Measurements from ENCODE around the gene POLDIP3. TPM values are rescaled to one million over a fixed set of nuclear protein-coding genes. Genes with fewer than 3 reads are reported as not detected.

The POLDIP3 gene
- total and polyA plus RNA-seq, 2 of the 4 experiments (the other 2 are of a cell fraction): 33.9 to 43.6 TPM

- Histone ChIP-seq H3K9me1 (ENCODE audit: insufficient read depth, low read length) (peaks cover 4% of the 10 kb centered on the region), H2AK5ac (ENCODE audit: low read depth, low read length) (no peak overlapping the region), H3K9me3 (ENCODE audit: control insufficient read depth, insufficient read depth, low read length) (no peaks in the 10 kb centered on the region), H3K4me1 (ENCODE audit: control insufficient read depth, insufficient read depth, low read length) (peaks cover 5% of the 10 kb centered on the region; the same call in 1 of the 2 replicates), H2BK20ac (ENCODE audit: low read depth, low read length) (no peak overlapping the region), H4K5ac (ENCODE audit: low read depth, low read length) (no peak overlapping the region), H3K14ac (replicated peaks; ENCODE audit: low read depth, low read length) (no peak overlapping the region), H3K4ac (ENCODE audit: low read depth, low read length) (no peak overlapping the region), H3K79me1 (ENCODE audit: low read depth in 1 of 2, low read length in 2 of 2) (peaks cover 0 to 6% of the 10 kb centered on the region in 2 experiments; a peak in 2 of 4 replicates), H3K9ac (ENCODE audit: low read depth, low read length) (no peak overlapping the region), H2BK15ac (ENCODE audit: low read depth, low read length) (no peak overlapping the region), H3K36me3 (ENCODE audit: control insufficient read depth, insufficient read depth, low read length) (no peaks in the 10 kb centered on the region), H2AK9ac (replicated peaks; ENCODE audit: low read depth, low read length, poor library complexity) (no peak overlapping the region), H2BK120ac (ENCODE audit: low read depth, low read length) (no peak overlapping the region), H3K27ac (ENCODE audit: insufficient read depth, low read length) (no peak overlapping the region), H3K23ac (ENCODE audit: low read depth, low read length) (no peak overlapping the region), H2AFZ (replicated peaks; ENCODE audit: low read length, poor library complexity) (no peak overlapping the region), H3K18ac (ENCODE audit: low read depth, low read length) (no peak overlapping the region), H3K4me2 (ENCODE audit: low read depth, low read length) (no peak overlapping the region), H2BK5ac (ENCODE audit: low read depth, low read length, poor library complexity, severe bottlenecking) (no peak overlapping the region), H4K20me1 (ENCODE audit: insufficient read depth, low read length) (no peaks in the 10 kb centered on the region; the same call in 1 of the 2 replicates), H3K56ac (ENCODE audit: extremely low read depth, insufficient read depth, low read length) (no peak overlapping the region), H3K27me3 (ENCODE audit: control insufficient read depth, insufficient read depth, low read length) (no peaks in the 10 kb centered on the region), H3K4me3 (ENCODE audit: insufficient read depth, low read depth, low read length) (no peak overlapping the region), H4K8ac (ENCODE audit: low read depth in 2 of 2, low read length in 2 of 2) (no peak overlapping the region), H4K91ac (ENCODE audit: insufficient read depth, low read depth, low read length) (no peak overlapping the region)
- DNase-seq: no peak
- CTCF ChIA-PET: interaction anchor here (0.6 kb wide), 1 partner anchor 181 kb away, joined by 5 read pairs; no protein-coding TSS in a partner anchor
- in situ Hi-C loops (cut with MboI; ENCODE audit: low sequenced_read_pairs): loop anchor here (5.0 kb wide), 1 partner anchor 163 kb away; no protein-coding TSS in a partner anchor
- BruUV-seq (replicated peaks): no TSS peak
- no peak for ATAC-seq (ENCODE audit: low read depth)
- POLR2A ChIA-PET (ENCODE audit: unreplicated experiment): no interaction called here
- dilution Hi-C loops (cut with HindIII; ENCODE audit: low sequenced_read_pairs, unreplicated experiment): no loop called here
- TF ChIP-seq CHD1 (IDR thresholded peaks at IDR 0.05; ENCODE audit: low read depth, low read length) (no peak), NFE2L2 (IDR thresholded peaks at IDR 0.05; ENCODE audit: low read depth, low read length) (no peak)
- 93% methylated on average over 5 of the region's 7 CpGs; no CpG with 5 or more reads in 1 of the 2 experiments for WGBS, 2 experiments (ENCODE audit: extremely low coverage in 2 of 2, insufficient read length in 1 of 2)
- intact Hi-C loops (cut with micrococcal nuclease): no loop called here
Measured at GRCh38 chr22:42654436-42655073, 39.9 kb upstream of the POLDIP3 start.
